Liver (tissue), 9 donors: Measurements from ENCODE around the gene KAT6B. TPM values are rescaled to one million over a fixed set of nuclear protein-coding genes. Genes with fewer than 3 reads are reported as not detected.

ENCODE experiments used
- DNase-seq: peaks from one replicate; pipeline ENCODE4 v3.0.0-alpha.2; 2017; ENCODE audit warnings: low spot score
- H3K27ac ChIP-seq, 2 donors: one replicate each; pipeline ENCODE4 v1.7.0; 2013; ENCODE audit warnings: inconsistent platforms in 2 of 2, low read length in 2 of 2, control low read depth in 1 of 2, low read depth in 1 of 2, mild to moderate bottlenecking in 1 of 2
- H3K27me3 ChIP-seq, 4 donors: one replicate each; pipeline versions ENCODE4 v1.6.1 to v1.7.0; 2013; ENCODE audit warnings: low read length in 3 of 4, inconsistent platforms in 1 of 4, mild to moderate bottlenecking in 1 of 4, moderate library complexity in 1 of 4; ENCODE audit not compliant: control insufficient read depth in 4 of 4, insufficient read depth in 4 of 4
- H3K36me3 ChIP-seq, 4 donors: one replicate each; pipeline versions ENCODE4 v1.6.1 to v1.7.0; 2013; ENCODE audit warnings: low read length in 3 of 4, mild to moderate bottlenecking in 3 of 4, low read depth in 1 of 4, moderate library complexity in 1 of 4; ENCODE audit not compliant: control insufficient read depth in 4 of 4, insufficient read depth in 3 of 4
- H3K4me1 ChIP-seq, 4 donors: one replicate each; pipeline versions ENCODE4 v1.6.1 to v1.7.0; 2013; ENCODE audit warnings: low read length in 3 of 4, mild to moderate bottlenecking in 3 of 4, moderate library complexity in 1 of 4; ENCODE audit not compliant: control insufficient read depth in 4 of 4, insufficient read depth in 4 of 4
- H3K4me3 ChIP-seq, 3 donors: one replicate each; pipeline versions ENCODE4 v1.6.1 to v1.7.0; 2013; ENCODE audit warnings: low read length in 3 of 3, control low read depth in 1 of 3, low read depth in 1 of 3, mild to moderate bottlenecking in 1 of 3
- H3K9ac ChIP-seq, 2 donors: one replicate each; pipeline ENCODE4 v1.7.0; 2013; ENCODE audit warnings: low read length in 2 of 2, mild to moderate bottlenecking in 2 of 2, moderate library complexity in 2 of 2, control low read depth in 1 of 2, low read depth in 1 of 2
- H3K9me3 ChIP-seq, 4 donors: one replicate each; pipeline versions ENCODE4 v1.6.1 to v1.7.0; 2013; ENCODE audit warnings: low read length in 3 of 4; ENCODE audit not compliant: control insufficient read depth in 4 of 4
- EGR1 ChIP-seq, 2 donors: IDR thresholded peaks; 2 replicates each; pipeline ENCODE4 v1.6.1; 2016 to 2018; ENCODE audit warnings: antibody characterized with exemption in 2 of 2, low read depth in 2 of 2
- FOXA1 ChIP-seq: IDR thresholded peaks from 2 replicates; pipeline ENCODE4 v1.6.1; 2016; ENCODE audit warnings: antibody characterized with exemption
- FOXA2 ChIP-seq: IDR thresholded peaks from 2 replicates; pipeline ENCODE4 v1.6.1; 2016; ENCODE audit warnings: antibody characterized with exemption
- GABPA ChIP-seq, 2 donors: IDR thresholded peaks in 1 of 2; conservative IDR thresholded peaks in 1 of 2; 2 replicates each; pipeline ENCODE4 v1.6.1; 2016; ENCODE audit warnings: antibody characterized with exemption in 2 of 2, mild to moderate bottlenecking in 1 of 2, moderate library complexity in 1 of 2
- HNF4A ChIP-seq, 2 donors: conservative IDR thresholded peaks; 2 replicates each; pipeline ENCODE4 v1.6.1; 2016; ENCODE audit warnings: antibody characterized with exemption in 2 of 2, mild to moderate bottlenecking in 2 of 2
- HNF4G ChIP-seq: IDR thresholded peaks from 2 replicates; pipeline ENCODE4 v1.6.1; 2016; ENCODE audit warnings: antibody characterized with exemption
- JUND ChIP-seq, 2 donors: IDR thresholded peaks; 2 replicates each; pipeline ENCODE4 v1.6.1; 2016; ENCODE audit warnings: antibody characterized with exemption in 2 of 2
- NR2F2 ChIP-seq: IDR thresholded peaks from 2 replicates; pipeline ENCODE4 v1.6.1; 2016; ENCODE audit warnings: antibody characterized with exemption
- RAD21 ChIP-seq, 2 donors: IDR thresholded peaks; 2 replicates each; pipeline ENCODE4 v1.6.1; 2016; ENCODE audit warnings: antibody characterized with exemption in 2 of 2, mild to moderate bottlenecking in 2 of 2
- RXRA ChIP-seq, 2 donors: IDR thresholded peaks; 2 replicates each; pipeline ENCODE4 v1.6.1; 2017 to 2018; ENCODE audit warnings: antibody characterized with exemption in 2 of 2, mild to moderate bottlenecking in 1 of 2
- SP1 ChIP-seq: IDR thresholded peaks from 2 replicates; pipeline ENCODE4 v1.6.1; 2018; ENCODE audit warnings: antibody characterized with exemption, mild to moderate bottlenecking
- TAF1 ChIP-seq: conservative IDR thresholded peaks from 2 replicates; pipeline ENCODE4 v1.6.1; 2016; ENCODE audit warnings: antibody characterized with exemption, mild to moderate bottlenecking
- YY1 ChIP-seq: IDR thresholded peaks from 2 replicates; pipeline ENCODE4 v1.6.1; 2016; ENCODE audit warnings: antibody characterized with exemption, mild to moderate bottlenecking
- WGBS: extraction: QIAGEN DNeasy Blood & Tissue Kit; methylation state at CpG from one replicate; pipeline ENCODE4 v1.1.7; 2013; 5-methylcytosine and 5-hydroxymethylcytosine counted together
- polyA plus RNA-seq, 2 donors: library from polyadenylated mRNA; stranded (reverse) in 1 of 2; unstranded in 1 of 2; fragments of 200-250 nt in 1 of 2; fragments of >200 nt in 1 of 2; fragmentation: Nextera tagmentation in 1 of 2; extraction: Ambion mirVana in 1 of 2; gene quantifications; one replicate each; pipeline versions ENCODE4 v1.2.1 to v1.2.3, GENCODE V29; 2013 to 2015
- total RNA-seq, 2 donors: library from RNA; depleted of rRNA; stranded (reverse); fragments of >200 nt; gene quantifications; one replicate each; pipeline ENCODE4 v1.2.3, GENCODE V29; 2014
- TF ChIP-seq, protein P1 (sequence below): IDR thresholded peaks from 2 replicates; pipeline ENCODE4 v1.6.1; 2016; ENCODE audit warnings: antibody characterized with exemption, mild to moderate bottlenecking
- TF ChIP-seq, protein P2 (sequence below): IDR thresholded peaks from 2 replicates; pipeline ENCODE4 v1.6.1; 2016; ENCODE audit warnings: antibody characterized with exemption
- TF ChIP-seq, protein P3 (sequence below): IDR thresholded peaks from 2 replicates; pipeline ENCODE4 v1.6.1; 2016; ENCODE audit warnings: antibody characterized with exemption
- TF ChIP-seq, protein P4 (sequence below): IDR thresholded peaks from 2 replicates; pipeline ENCODE4 v1.6.1; 2016; ENCODE audit warnings: antibody characterized with exemption
- TF ChIP-seq, protein P5 (sequence below): fragments of 150-350 bp; IDR thresholded peaks from 2 replicates; pipeline ENCODE4 v1.5.1; 2017; ENCODE audit warnings: improper control_type of control experiment, low read depth, low read length; ENCODE audit not compliant: missing input control
- donor health status: healthy.
- donor health status: healthy.
- donor health status: healthy.
- donor health status: healthy.
- donor health status: healthy.

The KAT6B gene
- total and polyA plus RNA-seq, 4 donors: 2.0 to 21.2 (median 8.8) TPM

DNA sequence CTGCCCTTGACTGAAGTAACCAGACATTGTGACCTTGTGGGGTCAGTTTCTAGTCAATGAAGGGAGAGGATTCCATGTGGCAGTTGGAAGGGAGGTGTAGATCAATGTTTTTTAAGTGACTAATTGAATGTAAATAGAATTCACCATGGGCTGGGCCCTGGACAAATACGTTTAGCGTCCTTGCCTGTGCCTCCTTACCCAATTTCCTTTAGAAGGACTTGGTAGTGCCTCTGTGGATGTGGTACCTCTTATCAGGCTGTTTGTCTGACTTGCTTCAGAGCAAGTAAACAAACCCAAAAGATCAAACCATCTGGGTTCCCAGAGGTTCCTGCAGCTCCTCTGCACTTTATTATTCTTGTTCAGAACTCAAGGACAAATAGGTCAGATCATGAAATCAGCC is 4.3 kb upstream of the KAT6B start:
- Histone ChIP-seq H3K36me3 (no peaks in the 10 kb centered on the region), H3K27me3 (no peaks in the 10 kb centered on the region), H3K27ac (no peak overlapping the region), H3K9me3 (peaks cover 0 to 1% (median under 1%) of the 10 kb centered on the region in 4 donors), H3K4me1 (peaks cover 0 to 2% (median 1%) of the 10 kb centered on the region in 4 donors), H3K9ac (no peak overlapping the region), H3K4me3 (no peak overlapping the region)
- no peak for DNase-seq
- 57% methylated on average over 2 of the region's 2 CpGs for WGBS
- TF ChIP-seq, protein P1, sequence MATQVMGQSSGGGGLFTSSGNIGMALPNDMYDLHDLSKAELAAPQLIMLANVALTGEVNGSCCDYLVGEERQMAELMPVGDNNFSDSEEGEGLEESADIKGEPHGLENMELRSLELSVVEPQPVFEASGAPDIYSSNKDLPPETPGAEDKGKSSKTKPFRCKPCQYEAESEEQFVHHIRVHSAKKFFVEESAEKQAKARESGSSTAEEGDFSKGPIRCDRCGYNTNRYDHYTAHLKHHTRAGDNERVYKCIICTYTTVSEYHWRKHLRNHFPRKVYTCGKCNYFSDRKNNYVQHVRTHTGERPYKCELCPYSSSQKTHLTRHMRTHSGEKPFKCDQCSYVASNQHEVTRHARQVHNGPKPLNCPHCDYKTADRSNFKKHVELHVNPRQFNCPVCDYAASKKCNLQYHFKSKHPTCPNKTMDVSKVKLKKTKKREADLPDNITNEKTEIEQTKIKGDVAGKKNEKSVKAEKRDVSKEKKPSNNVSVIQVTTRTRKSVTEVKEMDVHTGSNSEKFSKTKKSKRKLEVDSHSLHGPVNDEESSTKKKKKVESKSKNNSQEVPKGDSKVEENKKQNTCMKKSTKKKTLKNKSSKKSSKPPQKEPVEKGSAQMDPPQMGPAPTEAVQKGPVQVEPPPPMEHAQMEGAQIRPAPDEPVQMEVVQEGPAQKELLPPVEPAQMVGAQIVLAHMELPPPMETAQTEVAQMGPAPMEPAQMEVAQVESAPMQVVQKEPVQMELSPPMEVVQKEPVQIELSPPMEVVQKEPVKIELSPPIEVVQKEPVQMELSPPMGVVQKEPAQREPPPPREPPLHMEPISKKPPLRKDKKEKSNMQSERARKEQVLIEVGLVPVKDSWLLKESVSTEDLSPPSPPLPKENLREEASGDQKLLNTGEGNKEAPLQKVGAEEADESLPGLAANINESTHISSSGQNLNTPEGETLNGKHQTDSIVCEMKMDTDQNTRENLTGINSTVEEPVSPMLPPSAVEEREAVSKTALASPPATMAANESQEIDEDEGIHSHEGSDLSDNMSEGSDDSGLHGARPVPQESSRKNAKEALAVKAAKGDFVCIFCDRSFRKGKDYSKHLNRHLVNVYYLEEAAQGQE: no peak
- no peak for TF ChIP-seq FOXA2
- no peak for TF ChIP-seq JUND (IDR thresholded peaks at IDR 0.05)
- TF ChIP-seq SP1: no peak
- TF ChIP-seq, protein P2, sequence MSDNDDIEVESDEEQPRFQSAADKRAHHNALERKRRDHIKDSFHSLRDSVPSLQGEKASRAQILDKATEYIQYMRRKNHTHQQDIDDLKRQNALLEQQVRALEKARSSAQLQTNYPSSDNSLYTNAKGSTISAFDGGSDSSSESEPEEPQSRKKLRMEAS: no peak
- TF ChIP-seq, protein P3, sequence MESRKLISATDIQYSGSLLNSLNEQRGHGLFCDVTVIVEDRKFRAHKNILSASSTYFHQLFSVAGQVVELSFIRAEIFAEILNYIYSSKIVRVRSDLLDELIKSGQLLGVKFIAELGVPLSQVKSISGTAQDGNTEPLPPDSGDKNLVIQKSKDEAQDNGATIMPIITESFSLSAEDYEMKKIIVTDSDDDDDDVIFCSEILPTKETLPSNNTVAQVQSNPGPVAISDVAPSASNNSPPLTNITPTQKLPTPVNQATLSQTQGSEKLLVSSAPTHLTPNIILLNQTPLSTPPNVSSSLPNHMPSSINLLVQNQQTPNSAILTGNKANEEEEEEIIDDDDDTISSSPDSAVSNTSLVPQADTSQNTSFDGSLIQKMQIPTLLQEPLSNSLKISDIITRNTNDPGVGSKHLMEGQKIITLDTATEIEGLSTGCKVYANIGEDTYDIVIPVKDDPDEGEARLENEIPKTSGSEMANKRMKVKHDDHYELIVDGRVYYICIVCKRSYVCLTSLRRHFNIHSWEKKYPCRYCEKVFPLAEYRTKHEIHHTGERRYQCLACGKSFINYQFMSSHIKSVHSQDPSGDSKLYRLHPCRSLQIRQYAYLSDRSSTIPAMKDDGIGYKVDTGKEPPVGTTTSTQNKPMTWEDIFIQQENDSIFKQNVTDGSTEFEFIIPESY: no peak
- TF ChIP-seq YY1: no peak
- TF ChIP-seq, protein P4, sequence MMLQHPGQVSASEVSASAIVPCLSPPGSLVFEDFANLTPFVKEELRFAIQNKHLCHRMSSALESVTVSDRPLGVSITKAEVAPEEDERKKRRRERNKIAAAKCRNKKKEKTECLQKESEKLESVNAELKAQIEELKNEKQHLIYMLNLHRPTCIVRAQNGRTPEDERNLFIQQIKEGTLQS: no peak
- no peak for TF ChIP-seq NR2F2
- TF ChIP-seq HNF4G: no peak
- no peak for TF ChIP-seq RXRA (IDR thresholded peaks at IDR 0.05)
- no peak for TF ChIP-seq TAF1
- no peak for TF ChIP-seq RAD21 (IDR thresholded peaks at IDR 0.05)
- no peak for TF ChIP-seq EGR1 (IDR thresholded peaks at IDR 0.05; ENCODE audit: low read depth in 2 of 2)
- TF ChIP-seq, protein P5, sequence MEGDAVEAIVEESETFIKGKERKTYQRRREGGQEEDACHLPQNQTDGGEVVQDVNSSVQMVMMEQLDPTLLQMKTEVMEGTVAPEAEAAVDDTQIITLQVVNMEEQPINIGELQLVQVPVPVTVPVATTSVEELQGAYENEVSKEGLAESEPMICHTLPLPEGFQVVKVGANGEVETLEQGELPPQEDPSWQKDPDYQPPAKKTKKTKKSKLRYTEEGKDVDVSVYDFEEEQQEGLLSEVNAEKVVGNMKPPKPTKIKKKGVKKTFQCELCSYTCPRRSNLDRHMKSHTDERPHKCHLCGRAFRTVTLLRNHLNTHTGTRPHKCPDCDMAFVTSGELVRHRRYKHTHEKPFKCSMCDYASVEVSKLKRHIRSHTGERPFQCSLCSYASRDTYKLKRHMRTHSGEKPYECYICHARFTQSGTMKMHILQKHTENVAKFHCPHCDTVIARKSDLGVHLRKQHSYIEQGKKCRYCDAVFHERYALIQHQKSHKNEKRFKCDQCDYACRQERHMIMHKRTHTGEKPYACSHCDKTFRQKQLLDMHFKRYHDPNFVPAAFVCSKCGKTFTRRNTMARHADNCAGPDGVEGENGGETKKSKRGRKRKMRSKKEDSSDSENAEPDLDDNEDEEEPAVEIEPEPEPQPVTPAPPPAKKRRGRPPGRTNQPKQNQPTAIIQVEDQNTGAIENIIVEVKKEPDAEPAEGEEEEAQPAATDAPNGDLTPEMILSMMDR: no peak
- no peak for TF ChIP-seq FOXA1
- no peak for TF ChIP-seq GABPA (IDR thresholded peaks at IDR 0.05 in 1 of 2, conservative IDR thresholded peaks at IDR 0.05 in 1 of 2)
- TF ChIP-seq HNF4A (conservative IDR thresholded peaks at IDR 0.05): no peak
